Stimulated activated CD4-positive, alpha-beta T cell treated with anti-CD3 and anti-CD28 coated beads, TNF-alpha, amount 100 ng/mL, for 1 hour (primary cell): Measurements from ENCODE around the gene SH3RF3.
"Not testable (repeated sequence)": the region's sequence is repeated elsewhere in the genome, so short reads cannot be mapped to it uniquely, and the experiment has no call there.

Experiments
- DNase-seq, 3 donors: peaks; one replicate each; pipeline ENCODE4 v3.0.0-alpha.2; 2020; ENCODE audit warnings: low read depth in 3 of 3, low spot score in 1 of 3

SH3RF3 gene

DNA sequence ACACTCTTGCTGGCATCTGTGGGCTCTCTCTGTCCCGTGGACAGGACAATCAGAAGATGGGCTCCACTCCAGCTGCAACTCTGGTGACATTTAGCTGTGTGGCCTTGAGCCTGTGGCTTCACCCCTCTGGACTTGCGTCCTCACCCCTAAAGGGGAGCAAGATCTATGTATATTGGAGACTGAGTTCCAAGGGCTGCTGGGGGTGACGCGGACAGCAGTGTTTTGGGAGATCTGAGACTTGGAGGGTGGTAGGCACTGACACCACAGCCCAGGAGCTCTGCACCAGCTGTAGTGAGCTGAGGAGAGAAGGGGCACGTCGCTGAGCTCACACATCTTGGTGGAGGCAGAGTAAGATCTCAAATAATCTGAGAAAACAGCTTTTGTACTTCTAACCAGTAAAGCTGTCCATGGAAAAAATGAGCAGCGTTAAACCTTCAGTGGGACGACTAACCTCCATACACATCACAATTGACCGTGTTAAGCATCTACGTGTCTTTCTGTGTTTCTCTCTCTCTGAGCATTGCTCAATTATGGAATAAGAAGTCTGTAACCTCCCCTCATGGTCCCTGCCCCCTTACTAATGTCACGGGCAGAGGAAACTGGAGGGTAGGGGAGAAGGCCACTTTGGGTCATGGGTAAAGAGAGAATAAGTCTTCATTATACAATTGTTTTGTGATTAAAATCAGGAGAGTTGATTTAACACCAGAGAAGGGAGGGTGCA is 85.8 kb downstream of the SH3RF3 start:
- DNase-seq = no peak

DNA sequence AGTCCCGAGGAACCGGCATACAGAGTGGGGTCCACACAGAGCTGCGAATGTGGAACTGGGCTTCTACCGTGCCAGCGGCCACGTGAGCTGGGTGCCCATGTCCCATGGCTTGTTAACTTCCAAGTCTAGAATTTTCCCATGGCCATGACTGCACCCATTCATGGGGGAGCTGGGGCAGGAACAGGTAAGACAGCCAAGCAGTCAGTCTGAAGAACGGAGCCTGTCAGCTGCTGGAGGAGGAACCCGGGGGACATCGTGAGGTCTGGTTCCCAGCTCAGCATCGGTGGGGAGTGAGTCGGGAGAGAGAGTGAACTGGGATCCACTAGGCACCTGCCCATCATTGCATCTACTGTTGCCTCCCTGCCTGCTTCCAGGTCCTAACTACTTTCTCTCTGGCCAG is 86.9 kb downstream of the SH3RF3 start:
- no peak for DNase-seq

DNA sequence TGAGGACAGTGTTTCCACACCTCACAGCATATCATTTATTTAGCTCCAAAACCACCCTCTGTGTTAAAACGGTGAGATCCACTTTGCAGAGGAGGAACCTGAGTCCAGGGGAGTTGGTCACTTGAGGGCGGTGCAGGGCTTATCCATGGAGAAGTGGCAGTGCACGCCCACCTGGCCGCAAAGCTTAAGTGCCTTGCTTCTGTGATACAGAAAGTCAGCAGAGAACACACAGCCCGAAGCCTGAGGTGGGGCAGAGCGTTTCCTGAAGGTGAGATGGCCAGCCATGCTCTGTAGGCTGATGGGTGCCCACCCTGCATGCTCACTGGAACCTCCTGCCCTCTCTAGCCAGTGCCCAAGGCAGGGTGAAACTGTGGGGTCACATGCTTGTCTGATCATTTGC is 87.3 kb downstream of the SH3RF3 start:
- no peak for DNase-seq

DNA sequence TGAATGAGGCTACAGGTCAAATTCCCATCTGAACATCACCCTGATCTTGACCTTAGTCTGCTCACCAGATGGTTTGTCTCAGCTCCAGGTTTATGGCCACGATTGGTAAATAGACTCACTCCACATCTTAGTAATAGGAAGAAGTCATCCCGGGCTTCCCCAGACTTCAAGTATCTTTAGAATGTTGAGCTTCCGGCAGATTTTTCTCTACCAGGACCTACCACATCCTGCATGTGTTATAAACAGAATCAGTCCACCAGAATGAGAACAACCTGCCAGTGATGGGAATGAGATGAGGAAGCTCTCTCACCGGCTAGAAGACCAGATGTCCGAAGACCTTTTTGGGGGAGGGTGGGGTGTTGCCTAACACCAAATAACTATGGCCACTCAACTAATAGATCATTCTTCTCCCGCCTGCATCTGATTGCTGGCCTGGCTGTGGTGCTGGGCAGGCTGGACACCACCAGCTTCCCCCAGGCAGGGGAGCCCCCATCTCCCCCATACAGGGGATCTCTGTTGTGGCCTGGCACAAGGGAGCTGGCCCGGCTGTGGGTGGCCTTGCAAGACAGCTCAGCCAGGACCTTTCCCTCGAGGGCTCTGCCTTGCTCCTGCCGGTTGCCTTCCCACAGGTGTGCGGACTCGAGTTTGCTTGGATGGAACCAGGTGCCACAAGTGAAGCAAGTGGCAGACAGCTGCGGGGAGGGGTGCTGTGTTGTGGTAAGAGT is 88.5 kb downstream of the SH3RF3 start:
- DNase-seq = no peak

- no peak for DNase-seq
Observed at GRCh38 chr2:109218087-109218791, 89.2 kb downstream of the SH3RF3 start.

DNA sequence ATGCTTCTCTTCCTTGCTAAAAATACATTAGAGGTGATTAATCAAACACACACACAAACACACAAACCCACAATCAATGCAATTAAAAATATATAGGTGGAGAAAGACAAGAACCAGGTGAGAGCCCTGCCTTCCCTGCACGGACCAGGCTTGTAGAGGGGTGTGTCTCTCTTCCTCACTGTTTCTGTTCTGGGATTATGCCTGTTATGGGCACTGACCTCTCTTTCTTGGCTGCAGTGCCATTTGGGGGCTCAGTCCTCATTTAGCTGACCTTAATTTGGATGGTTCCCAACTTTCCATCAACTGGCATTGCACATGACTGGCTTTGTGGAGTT is 89.8 kb downstream of the SH3RF3 start:
- no peak for DNase-seq

DNA sequence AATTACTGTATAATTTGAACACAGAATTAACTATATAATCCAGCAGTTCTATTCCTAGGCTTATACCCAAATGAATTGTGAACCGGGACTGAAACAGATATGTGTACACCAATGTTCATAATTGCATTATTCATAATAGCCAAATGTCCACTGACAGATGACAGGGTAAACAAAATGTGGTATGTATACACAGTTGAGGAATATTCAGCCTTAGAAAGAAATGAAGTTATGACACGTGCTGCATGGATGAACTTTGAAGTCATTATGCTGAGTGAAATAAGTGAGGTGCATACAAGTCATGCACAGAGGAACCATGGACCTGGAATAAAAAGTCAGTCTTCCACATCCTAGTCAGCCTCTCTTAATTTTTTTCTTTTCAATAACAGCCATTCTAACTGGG is 91.9 kb downstream of the SH3RF3 start:
- no peak for DNase-seq

GRCh38 chr2:109221316-109221715 is 92.3 kb downstream of the SH3RF3 start:
- not testable (repeated sequence) for DNase-seq

DNA sequence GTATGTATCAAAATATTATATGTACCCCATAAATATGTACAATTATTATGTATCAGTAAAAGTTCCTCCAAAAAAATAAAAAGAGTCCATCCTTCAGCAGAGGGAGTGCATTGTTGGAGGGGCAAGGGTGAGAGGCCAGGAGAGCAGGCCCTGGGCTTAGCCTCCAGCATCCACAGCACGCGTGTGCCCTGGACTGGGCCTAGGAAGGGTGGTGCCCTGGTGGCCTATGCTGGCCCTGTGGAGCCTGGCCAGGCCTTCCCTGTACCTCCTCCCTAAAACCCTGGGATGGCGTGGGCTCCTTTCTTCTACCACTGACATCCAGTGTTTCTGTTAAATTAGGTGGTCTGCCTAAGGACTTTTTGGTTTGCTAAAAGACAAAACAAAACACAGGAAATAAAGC is 93.4 kb downstream of the SH3RF3 start:
- DNase-seq = no peak

- DNase-seq = no peak
Observed at GRCh38 chr2:109222825-109223471, 93.9 kb downstream of the SH3RF3 start.

DNA sequence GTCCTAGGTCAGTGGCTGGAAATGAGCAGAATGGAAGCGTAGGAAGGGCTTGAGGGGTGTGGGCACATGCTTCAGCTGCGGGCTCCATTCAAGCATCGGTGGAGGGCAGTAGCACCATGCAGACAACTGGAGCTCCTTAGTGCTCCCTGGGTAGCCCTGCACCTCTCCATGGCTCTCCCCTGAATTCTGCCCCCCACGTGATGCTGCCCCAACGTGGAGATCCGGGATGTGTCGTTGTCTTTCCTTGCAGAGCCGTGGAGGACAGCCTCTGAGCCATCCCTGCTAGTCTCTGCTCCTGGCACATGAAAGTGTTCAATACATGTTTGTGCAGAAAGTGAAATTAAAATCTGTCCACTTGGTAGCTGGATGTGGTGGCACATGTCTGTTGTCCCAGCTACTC is 94.5 kb downstream of the SH3RF3 start:
- DNase-seq = no peak

DNA sequence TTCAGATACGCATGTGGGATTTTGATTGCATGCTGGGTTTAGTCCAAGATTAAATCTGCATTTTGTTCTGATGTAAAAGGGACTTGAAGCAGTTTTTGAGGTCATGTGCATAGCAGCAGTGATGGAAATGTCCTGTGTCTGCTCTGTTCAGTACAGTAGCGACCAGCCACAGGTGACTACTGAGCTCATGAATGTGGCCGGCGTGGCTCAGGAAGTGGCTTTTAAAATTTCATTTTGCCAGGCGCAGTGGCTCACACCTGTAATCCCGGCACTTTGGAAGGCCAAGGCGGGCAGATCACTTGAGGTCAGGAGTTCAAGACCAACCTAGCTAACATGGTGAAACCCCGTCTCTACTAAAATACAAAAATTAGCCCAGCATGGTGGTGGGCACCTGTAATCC is 95.3 kb downstream of the SH3RF3 start:
- not testable (repeated sequence) for DNase-seq

- DNase-seq = no peak
Observed at GRCh38 chr2:109225170-109225782, 96.3 kb downstream of the SH3RF3 start.

- DNase-seq = no peak
Observed at GRCh38 chr2:109226128-109226527, 97.1 kb downstream of the SH3RF3 start.

GRCh38 chr2:109226622-109227021 is 97.6 kb downstream of the SH3RF3 start:
- DNase-seq = no peak

- no peak for DNase-seq
Observed at GRCh38 chr2:109229094-109229675, 100.2 kb downstream of the SH3RF3 start.

DNA sequence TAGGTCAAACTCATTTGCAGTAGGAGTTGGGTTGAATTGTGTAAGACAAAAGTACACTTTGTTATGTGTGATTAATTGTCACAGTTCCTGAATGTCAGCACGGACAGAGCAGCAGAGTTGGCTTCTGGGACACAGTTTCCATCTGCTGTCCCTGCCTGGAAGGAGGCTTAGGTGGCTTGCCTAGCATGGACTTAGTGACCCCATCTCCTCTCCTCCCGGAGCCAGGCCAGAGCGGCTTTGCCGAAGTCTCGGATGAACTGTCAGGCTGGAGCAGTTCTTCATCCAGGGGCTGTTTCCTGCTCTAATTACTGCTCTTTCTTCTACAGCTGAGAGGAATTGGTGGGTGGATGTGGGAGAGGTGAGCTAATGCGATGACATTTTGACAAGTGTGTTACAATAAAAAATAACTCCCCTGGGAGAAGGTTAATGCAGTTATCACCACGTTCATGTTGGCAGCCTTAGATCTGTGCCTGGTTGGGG is 102.0 kb downstream of the SH3RF3 start:
- no peak for DNase-seq

- DNase-seq = no peak
Observed at GRCh38 chr2:109231428-109231827, 102.4 kb downstream of the SH3RF3 start.

DNA sequence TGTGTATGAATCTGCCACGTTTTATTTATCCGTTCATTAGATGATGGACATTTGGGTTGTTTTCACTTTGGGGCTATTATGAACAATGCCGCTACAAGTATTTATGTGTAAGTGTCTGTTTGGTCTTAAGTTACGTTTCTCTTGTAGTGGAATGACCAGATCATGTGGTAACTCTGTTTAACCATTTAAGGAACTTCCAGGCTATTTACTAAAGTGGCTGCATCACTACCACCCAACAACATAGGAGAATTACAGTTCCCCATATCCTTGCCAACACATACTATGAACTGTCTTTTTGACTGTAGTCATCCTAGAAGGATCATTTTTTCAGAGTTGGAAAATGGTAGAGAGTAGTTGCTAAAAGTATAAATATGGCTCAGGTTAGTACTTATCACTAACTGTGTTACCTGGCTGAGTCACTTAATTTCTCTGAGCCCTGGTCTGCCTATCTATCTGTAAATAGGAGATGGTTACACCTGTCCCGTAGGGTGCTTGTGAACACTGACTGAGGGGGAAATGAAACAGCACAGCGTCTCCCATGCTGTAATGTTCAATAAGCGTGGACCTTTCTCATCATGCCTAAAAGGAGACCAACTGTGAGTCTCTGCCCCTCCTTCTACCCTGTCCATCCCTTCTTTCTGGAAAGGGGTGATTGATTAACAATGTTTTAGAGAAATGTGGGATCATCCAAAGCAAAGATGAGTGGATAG is 103.1 kb downstream of the SH3RF3 start:
- no peak for DNase-seq

DNA sequence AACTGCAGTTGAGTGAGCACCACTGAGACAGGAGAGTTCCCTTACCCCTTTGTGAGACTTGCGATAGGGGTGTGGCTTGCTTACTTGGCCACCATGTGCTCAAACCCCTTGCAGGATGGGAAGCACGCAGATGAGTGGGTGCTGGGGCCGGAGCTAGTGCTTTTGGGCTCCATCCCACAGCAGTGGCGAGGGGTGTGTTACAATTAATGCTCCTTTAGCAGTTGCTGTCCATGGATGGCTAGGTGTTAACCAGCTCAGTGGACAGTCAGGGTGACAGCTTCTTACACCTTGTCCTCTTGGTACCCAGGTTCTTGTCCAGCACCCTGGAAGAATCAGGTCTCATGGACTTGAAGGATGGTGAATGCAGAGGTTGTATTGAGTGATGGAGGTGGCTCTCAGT is 103.9 kb downstream of the SH3RF3 start:
- DNase-seq = no peak
